ENCODE results near the gene ASPSCR1. TPM values are rescaled to one million over a fixed set of nuclear protein-coding genes. Genes with fewer than 3 reads are reported as not detected.

The ASPSCR1 gene
- total RNA-seq, 1 experiment from 2014 or later: 60.4 TPM

DNA sequence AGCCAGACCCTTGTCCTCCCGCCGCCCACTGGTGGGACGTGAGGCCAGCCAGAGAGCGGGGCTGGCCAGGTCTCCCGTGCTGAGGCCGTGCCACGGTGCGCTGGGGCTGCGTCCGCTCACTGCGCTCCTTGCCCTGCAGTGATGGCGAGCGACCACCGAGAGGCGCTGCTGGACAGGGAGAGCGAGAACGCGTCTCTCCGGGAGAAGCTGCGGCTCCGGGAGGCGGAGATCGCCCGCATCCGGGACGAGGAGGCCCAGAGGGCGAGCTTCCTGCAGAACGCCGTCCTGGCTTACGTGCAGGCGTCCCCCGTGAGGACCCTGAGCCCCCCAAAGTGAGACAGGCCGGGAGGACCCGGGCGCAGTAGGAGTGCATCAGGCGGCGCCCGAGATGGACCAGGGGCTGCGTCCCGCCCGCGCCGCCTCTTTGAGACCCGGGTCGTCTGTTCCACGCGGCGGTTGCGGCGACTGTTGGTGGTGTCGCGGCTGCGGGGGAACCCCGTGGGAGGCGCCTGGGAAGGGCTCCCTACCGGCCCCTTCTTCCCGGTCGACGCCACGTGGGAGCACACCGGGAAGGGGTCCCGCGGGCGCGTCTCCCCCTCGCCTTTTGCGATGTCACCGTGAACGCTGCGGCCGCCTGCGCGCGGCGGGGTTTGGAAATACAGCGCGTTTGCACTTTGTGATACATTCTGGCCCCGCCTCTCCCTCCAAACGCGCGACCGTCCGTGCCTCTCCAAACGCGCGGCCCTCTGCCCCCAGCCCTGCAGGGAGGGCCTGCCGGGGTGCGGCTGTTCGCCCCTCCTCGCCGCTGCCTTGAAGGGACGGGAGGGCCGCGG, 53.3 kb downstream of the ASPSCR1 start:
- no peak overlapping the region for H3K27ac Mint-ChIP-seq
- H3K4me1 Mint-ChIP-seq: peaks cover 14% of the 10 kb centered on the region
- POLR2A ChIA-PET: interaction anchor here (0.5 to 1.1 kb wide), 9 partner anchors 7 to 317 kb away, joined by 3 to 6 read pairs (median 3); partner anchors contain the start of genes CENPX and LRRC45
- no peaks in the 10 kb centered on the region for H3K9me3 Mint-ChIP-seq
- H3K36me3 Mint-ChIP-seq: 0 out of 2 replicates have a peak, but pooled peaks cover 6% of the 10 kb centered on the region
- DNase-seq (ENCODE audit: low spot score) (peak; percentile 91), ATAC-seq (peak; percentile 50)
- H3K27me3 Mint-ChIP-seq (ENCODE audit: low read depth): no peaks in the 10 kb centered on the region
- CTCF ChIA-PET: interaction anchor here (0.6 to 5.7 kb wide), 72 partner anchors 9 to 364 kb away, joined by 3 to 119 read pairs (median 5); partner anchors contain the start of genes ASPSCR1, CCDC137, CCDC57 and CENPX
- H3K4me3 Mint-ChIP-seq: peak overlapping the region; percentile 73
- TF ChIP-seq ZNF263 (CRISPR knock-in tag; IDR thresholded peaks at IDR 0.05; ENCODE audit: low read depth) (0 out of 2 replicates have a peak, but pooled peaks have one; percentile 13), SOX15 (CRISPR knock-in tag; IDR thresholded peaks at IDR 0.05) (no peak), ZNF396 (CRISPR knock-in tag; IDR thresholded peaks at IDR 0.05; ENCODE audit: borderline replicate concordance) (no peak), ZNF281 (CRISPR knock-in tag; IDR thresholded peaks at IDR 0.05) (no peak), ETV6 (CRISPR knock-in tag; IDR thresholded peaks at IDR 0.05) (0 out of 2 replicates have a peak, but pooled peaks have one; percentile 17), CREM (CRISPR knock-in tag; IDR thresholded peaks at IDR 0.05) (no peak), ZBTB21 (CRISPR knock-in tag; IDR thresholded peaks at IDR 0.05; ENCODE audit: borderline replicate concordance) (no peak), ATF1 (CRISPR knock-in tag; IDR thresholded peaks at IDR 0.05) (no peak), FOXK1 (CRISPR knock-in tag; IDR thresholded peaks at IDR 0.05) (0 out of 2 replicates have a peak, but pooled peaks have one; percentile 20), PREB (CRISPR knock-in tag; IDR thresholded peaks at IDR 0.05; ENCODE audit: borderline replicate concordance) (no peak), FOXP1 (CRISPR knock-in tag; IDR thresholded peaks at IDR 0.05; ENCODE audit: borderline replicate concordance) (no peak), ZNF219 (CRISPR knock-in tag; IDR thresholded peaks at IDR 0.05; ENCODE audit: borderline replicate concordance) (no peak)
- TF ChIP-seq, protein P1, sequence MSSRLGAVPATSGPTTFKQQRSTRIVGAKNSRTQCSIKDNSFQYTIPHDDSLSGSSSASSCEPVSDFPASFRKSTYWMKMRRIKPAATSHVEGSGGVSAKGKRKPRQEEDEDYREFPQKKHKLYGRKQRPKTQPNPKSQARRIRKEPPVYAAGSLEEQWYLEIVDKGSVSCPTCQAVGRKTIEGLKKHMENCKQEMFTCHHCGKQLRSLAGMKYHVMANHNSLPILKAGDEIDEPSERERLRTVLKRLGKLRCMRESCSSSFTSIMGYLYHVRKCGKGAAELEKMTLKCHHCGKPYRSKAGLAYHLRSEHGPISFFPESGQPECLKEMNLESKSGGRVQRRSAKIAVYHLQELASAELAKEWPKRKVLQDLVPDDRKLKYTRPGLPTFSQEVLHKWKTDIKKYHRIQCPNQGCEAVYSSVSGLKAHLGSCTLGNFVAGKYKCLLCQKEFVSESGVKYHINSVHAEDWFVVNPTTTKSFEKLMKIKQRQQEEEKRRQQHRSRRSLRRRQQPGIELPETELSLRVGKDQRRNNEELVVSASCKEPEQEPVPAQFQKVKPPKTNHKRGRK (CRISPR knock-in tag; IDR thresholded peaks at IDR 0.05; ENCODE audit: borderline replicate concordance): no peak
- TF ChIP-seq, protein P2, sequence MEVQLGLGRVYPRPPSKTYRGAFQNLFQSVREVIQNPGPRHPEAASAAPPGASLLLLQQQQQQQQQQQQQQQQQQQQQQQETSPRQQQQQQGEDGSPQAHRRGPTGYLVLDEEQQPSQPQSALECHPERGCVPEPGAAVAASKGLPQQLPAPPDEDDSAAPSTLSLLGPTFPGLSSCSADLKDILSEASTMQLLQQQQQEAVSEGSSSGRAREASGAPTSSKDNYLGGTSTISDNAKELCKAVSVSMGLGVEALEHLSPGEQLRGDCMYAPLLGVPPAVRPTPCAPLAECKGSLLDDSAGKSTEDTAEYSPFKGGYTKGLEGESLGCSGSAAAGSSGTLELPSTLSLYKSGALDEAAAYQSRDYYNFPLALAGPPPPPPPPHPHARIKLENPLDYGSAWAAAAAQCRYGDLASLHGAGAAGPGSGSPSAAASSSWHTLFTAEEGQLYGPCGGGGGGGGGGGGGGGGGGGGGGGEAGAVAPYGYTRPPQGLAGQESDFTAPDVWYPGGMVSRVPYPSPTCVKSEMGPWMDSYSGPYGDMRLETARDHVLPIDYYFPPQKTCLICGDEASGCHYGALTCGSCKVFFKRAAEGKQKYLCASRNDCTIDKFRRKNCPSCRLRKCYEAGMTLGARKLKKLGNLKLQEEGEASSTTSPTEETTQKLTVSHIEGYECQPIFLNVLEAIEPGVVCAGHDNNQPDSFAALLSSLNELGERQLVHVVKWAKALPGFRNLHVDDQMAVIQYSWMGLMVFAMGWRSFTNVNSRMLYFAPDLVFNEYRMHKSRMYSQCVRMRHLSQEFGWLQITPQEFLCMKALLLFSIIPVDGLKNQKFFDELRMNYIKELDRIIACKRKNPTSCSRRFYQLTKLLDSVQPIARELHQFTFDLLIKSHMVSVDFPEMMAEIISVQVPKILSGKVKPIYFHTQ (CRISPR knock-in tag; IDR thresholded peaks at IDR 0.05): no peak
- TF ChIP-seq, protein P3, sequence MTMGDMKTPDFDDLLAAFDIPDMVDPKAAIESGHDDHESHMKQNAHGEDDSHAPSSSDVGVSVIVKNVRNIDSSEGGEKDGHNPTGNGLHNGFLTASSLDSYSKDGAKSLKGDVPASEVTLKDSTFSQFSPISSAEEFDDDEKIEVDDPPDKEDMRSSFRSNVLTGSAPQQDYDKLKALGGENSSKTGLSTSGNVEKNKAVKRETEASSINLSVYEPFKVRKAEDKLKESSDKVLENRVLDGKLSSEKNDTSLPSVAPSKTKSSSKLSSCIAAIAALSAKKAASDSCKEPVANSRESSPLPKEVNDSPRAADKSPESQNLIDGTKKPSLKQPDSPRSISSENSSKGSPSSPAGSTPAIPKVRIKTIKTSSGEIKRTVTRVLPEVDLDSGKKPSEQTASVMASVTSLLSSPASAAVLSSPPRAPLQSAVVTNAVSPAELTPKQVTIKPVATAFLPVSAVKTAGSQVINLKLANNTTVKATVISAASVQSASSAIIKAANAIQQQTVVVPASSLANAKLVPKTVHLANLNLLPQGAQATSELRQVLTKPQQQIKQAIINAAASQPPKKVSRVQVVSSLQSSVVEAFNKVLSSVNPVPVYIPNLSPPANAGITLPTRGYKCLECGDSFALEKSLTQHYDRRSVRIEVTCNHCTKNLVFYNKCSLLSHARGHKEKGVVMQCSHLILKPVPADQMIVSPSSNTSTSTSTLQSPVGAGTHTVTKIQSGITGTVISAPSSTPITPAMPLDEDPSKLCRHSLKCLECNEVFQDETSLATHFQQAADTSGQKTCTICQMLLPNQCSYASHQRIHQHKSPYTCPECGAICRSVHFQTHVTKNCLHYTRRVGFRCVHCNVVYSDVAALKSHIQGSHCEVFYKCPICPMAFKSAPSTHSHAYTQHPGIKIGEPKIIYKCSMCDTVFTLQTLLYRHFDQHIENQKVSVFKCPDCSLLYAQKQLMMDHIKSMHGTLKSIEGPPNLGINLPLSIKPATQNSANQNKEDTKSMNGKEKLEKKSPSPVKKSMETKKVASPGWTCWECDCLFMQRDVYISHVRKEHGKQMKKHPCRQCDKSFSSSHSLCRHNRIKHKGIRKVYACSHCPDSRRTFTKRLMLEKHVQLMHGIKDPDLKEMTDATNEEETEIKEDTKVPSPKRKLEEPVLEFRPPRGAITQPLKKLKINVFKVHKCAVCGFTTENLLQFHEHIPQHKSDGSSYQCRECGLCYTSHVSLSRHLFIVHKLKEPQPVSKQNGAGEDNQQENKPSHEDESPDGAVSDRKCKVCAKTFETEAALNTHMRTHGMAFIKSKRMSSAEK (CRISPR knock-in tag; IDR thresholded peaks at IDR 0.05; ENCODE audit: borderline replicate concordance): no peak
- TF ChIP-seq, protein P4, sequence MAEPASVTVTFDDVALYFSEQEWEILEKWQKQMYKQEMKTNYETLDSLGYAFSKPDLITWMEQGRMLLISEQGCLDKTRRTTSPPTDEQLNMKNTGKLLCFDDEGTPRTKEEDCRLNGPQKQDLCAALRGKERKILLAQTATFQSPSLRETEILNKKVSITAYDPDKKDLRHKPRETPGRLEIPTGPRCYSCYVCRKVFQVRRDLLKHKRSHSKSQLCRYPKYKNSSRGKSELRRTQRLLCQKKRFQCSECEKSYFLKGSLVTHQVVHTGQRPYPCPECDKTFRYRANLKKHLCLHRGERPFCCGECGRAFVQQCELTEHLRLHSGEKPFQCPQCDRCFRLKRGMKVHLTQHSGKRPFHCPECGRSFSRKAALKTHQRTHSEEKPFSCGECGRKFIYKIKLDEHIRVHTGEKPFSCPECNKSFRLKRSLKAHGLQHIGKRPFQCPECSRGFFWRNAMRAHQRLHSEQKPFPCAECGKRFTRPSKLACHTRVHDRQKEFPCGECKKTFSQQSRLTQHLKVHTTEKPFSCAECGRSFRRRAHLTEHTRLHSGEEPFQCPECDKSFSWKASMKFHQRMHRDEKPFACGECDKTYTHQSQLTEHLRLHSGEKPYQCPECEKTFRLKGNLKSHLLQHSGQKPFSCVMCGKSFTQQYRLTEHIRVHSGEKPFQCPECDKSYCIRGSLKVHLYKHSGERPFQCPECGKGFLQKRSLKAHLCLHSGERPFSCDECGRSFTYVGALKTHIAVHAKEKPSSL (CRISPR knock-in tag; conservative IDR thresholded peaks at IDR 0.05): no peak
- TF ChIP-seq, protein P5, sequence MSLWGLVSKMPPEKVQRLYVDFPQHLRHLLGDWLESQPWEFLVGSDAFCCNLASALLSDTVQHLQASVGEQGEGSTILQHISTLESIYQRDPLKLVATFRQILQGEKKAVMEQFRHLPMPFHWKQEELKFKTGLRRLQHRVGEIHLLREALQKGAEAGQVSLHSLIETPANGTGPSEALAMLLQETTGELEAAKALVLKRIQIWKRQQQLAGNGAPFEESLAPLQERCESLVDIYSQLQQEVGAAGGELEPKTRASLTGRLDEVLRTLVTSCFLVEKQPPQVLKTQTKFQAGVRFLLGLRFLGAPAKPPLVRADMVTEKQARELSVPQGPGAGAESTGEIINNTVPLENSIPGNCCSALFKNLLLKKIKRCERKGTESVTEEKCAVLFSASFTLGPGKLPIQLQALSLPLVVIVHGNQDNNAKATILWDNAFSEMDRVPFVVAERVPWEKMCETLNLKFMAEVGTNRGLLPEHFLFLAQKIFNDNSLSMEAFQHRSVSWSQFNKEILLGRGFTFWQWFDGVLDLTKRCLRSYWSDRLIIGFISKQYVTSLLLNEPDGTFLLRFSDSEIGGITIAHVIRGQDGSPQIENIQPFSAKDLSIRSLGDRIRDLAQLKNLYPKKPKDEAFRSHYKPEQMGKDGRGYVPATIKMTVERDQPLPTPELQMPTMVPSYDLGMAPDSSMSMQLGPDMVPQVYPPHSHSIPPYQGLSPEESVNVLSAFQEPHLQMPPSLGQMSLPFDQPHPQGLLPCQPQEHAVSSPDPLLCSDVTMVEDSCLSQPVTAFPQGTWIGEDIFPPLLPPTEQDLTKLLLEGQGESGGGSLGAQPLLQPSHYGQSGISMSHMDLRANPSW (CRISPR knock-in tag; conservative IDR thresholded peaks at IDR 0.05; ENCODE audit: low read depth): no peak
